ENCODE data around the gene VPS37B.

- TF ChIP-seq, protein P1, sequence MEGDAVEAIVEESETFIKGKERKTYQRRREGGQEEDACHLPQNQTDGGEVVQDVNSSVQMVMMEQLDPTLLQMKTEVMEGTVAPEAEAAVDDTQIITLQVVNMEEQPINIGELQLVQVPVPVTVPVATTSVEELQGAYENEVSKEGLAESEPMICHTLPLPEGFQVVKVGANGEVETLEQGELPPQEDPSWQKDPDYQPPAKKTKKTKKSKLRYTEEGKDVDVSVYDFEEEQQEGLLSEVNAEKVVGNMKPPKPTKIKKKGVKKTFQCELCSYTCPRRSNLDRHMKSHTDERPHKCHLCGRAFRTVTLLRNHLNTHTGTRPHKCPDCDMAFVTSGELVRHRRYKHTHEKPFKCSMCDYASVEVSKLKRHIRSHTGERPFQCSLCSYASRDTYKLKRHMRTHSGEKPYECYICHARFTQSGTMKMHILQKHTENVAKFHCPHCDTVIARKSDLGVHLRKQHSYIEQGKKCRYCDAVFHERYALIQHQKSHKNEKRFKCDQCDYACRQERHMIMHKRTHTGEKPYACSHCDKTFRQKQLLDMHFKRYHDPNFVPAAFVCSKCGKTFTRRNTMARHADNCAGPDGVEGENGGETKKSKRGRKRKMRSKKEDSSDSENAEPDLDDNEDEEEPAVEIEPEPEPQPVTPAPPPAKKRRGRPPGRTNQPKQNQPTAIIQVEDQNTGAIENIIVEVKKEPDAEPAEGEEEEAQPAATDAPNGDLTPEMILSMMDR (IDR thresholded peaks at IDR 0.05; ENCODE audit: low read length): no peak
- TF ChIP-seq EZH2phosphoT487 (IDR thresholded peaks at IDR 0.05; ENCODE audit: low read length) (no peak), EZH2 (optimal IDR thresholded peaks at IDR 0.05; ENCODE audit: low read depth, low read length) (no peak)
These were observed 46.4 kb downstream of the VPS37B start for GRCh38 chr12:122849352-122850047.
